Activated CD8-positive, alpha-beta memory T cell treated with anti-CD3 and anti-CD28 coated beads, Interleukin-2, amount 10 ng/mL, durations not matched to agents 7 days and 5 days (primary cell): Measurements from ENCODE around the gene UNC13B. TPM values are rescaled to one million over a fixed set of nuclear protein-coding genes. Genes with fewer than 3 reads are reported as not detected.
"Not testable (repeated sequence)": the region's sequence is repeated elsewhere in the genome, so short reads cannot be mapped to it uniquely, and the experiment has no call there.

Experiments
- ATAC-seq: fragments of 150-1000 bp; cut with Tn5 transposase; one replicate; pipeline ENCODE4 v1.10.0; 2021; ENCODE audit warnings: moderate library complexity
- CTCF ChIA-PET: fragments of 350-600 bp; sonication (Branson Sonifier 250); formaldehyde crosslinking; loops from one replicate; lab custom pipeline; 2021; ENCODE audit warnings: antibody characterized with exemption; lab: Charles Lee
- DNase-seq: peaks from one replicate; pipeline ENCODE4 v3.0.0-alpha.2; 2020
- H3K27ac Mint-ChIP-seq: one replicate; pipeline ENCODE4 v1.8.0; 2021; ENCODE audit warnings: mild to moderate bottlenecking, mixed read lengths
- H3K27me3 Mint-ChIP-seq: one replicate; pipeline ENCODE4 v1.8.0; 2021; ENCODE audit warnings: mixed read lengths
- H3K36me3 Mint-ChIP-seq: one replicate; pipeline ENCODE4 v1.8.0; 2021; ENCODE audit warnings: mild to moderate bottlenecking, mixed read lengths
- H3K4me1 Mint-ChIP-seq: one replicate; pipeline ENCODE4 v1.8.0; 2021; ENCODE audit warnings: mixed read lengths
- H3K4me3 Mint-ChIP-seq: one replicate; pipeline ENCODE4 v1.8.0; 2021; ENCODE audit warnings: mild to moderate bottlenecking, moderate library complexity, mixed read lengths
- H3K9me3 Mint-ChIP-seq: one replicate; pipeline ENCODE4 v1.8.0; 2022; ENCODE audit warnings: low read depth, mixed read lengths
- total RNA-seq, 2 experiments: library from RNA; stranded (reverse); gene quantifications; one replicate each; pipeline ENCODE4 v1.2.3, GENCODE V29; 2021

Gene UNC13B
- total RNA-seq, 2 experiments from 2014 or later = 0.94 to 1.2 TPM

DNA sequence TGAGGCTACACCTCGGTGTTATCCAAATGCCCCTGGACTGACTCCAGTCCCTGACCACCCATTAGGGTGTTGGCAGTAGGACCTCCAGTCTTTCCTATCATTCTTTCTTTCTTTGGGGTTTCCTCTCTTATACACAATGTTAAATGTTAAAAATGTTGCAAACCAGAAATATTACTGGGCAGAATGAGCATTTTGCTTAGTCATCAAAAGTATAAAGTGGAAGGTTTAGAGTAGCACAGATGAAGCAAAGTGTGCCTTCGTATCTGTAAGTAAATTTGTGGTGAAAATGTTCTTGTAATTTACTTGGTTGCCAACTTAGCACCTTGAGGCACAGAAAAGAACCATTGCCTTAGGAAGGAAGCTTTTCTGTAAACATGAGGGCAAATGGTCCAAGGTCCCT lies 21.7 kb upstream of the UNC13B start:
- Mint-ChIP-seq H3K27me3 (no peaks in the 10 kb centered on the region), H3K4me3 (no peak overlapping the region), H3K36me3 (no peaks in the 10 kb centered on the region), H3K4me1 (no peaks in the 10 kb centered on the region), H3K27ac (no peak overlapping the region), H3K9me3 (peaks cover 4% of the 10 kb centered on the region)
- ATAC-seq (no peak), DNase-seq (no peak)
- CTCF ChIA-PET = no interaction called here

DNA sequence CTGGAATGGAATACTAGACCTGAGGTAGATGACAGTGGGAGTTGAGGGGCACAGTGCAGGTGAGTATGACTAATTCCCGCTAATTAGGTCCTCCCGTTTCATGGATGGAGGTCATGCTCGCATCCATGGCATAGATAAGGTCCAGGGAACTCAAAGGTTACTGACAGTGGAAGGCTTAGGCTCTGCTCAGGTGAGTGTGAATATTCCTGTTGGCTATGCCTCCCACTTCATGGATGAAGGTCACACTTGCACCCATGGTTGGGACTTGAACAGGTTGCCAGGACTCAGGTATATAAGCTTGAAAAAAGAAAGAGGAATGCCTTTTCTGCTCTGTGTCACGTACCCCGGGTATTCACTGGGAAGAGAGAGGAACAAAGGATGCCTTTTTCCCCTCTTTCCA lies 19.8 kb upstream of the UNC13B start:
- ATAC-seq (no peak), DNase-seq (no peak)
- CTCF ChIA-PET = no interaction called here
- H3K9me3 Mint-ChIP-seq = peaks cover 6% of the 10 kb centered on the region
- H3K4me3 Mint-ChIP-seq = no peak overlapping the region
- H3K27ac Mint-ChIP-seq = no peak overlapping the region
- no peaks in the 10 kb centered on the region for H3K4me1 Mint-ChIP-seq
- no peaks in the 10 kb centered on the region for H3K27me3 Mint-ChIP-seq
- no peaks in the 10 kb centered on the region for H3K36me3 Mint-ChIP-seq

DNA sequence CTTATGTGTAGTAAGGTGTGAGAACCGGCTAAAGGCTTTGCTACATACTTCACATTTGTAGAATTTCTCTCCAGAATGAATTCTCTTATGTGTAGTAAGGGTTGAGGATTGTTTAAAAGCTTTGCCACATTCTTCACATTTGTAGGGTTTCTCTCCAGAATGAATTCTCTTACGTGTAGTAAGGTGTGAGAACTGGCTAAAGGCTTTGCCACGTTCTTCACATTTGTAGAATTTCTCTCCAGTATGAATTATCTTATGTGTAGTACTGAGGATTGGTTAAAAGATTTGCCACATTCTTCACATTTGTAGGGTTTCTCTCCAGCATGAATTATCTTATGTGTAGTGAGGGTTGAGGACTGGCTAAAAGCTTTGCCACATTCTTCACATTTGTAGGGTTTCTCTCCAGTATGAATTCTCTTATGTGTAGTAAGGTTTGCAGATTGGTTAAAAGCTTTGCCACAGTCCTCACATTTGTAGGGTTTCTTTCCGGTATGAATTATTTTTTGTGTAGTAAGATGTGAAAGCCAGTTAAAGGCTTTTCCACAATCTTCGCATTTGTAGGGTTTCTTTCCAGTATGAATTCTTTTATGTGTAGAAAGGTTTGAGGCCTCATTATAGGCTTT lies 13.8 kb upstream of the UNC13B start:
- CTCF ChIA-PET, H3K4me1 Mint-ChIP-seq: not testable (repeated sequence)

DNA sequence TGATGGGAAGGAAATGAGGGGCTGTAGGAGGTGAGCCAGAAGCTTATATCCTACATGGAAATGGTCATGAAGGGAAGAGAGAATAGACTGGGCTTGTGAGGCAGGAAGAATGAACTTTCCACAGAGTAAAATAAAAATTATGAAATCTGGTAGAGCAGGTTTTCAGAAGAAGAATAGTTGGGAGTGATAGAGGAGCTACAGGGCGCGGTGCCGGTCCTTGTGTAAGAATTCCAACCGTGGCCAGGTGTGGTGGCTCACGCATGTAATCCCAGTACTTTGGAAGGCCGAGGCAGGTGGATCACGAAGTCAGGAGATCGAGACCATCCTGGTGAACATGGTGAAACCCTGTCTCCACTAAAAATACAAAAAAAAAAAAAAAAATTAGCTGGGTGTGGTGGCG lies 8.9 kb upstream of the UNC13B start:
- Mint-ChIP-seq H3K4me3 (no peak overlapping the region), H3K4me1 (no peaks in the 10 kb centered on the region), H3K36me3 (peaks cover 8% of the 10 kb centered on the region), H3K27ac (no peak overlapping the region), H3K27me3 (no peaks in the 10 kb centered on the region), H3K9me3 (peaks cover 14% of the 10 kb centered on the region)
- CTCF ChIA-PET = no interaction called here
- DNase-seq (no peak), ATAC-seq (no peak)

More for the DNA sequence above, 13.8 kb upstream of the UNC13B start:
- DNase-seq, H3K4me3 Mint-ChIP-seq, ATAC-seq, H3K36me3 Mint-ChIP-seq, H3K27me3 Mint-ChIP-seq, H3K27ac Mint-ChIP-seq: not testable (repeated sequence)
- peaks cover 27% of the 10 kb centered on the region for H3K9me3 Mint-ChIP-seq

DNA sequence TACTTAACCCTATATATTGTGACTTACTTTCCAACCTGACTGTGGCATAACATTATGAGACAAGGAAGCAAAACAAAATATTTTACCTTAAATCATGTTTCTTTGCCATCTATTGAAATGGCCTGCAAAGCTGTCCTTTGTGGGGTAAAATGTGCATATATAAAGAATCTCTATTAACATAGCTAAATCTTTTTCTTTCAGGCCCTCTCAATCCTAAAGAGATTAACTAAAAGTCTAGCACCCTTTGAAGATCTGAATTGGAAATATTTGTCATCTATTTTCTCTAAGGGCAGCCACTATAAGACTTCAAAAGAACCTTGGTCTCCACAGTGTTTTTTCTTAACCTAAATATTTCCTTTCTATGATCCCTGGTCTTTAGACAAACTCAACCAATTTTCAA lies 5.0 kb upstream of the UNC13B start:
- CTCF ChIA-PET = no interaction called here
- Mint-ChIP-seq H3K9me3 (no peaks in the 10 kb centered on the region), H3K4me3 (no peak overlapping the region), H3K4me1 (peaks cover 13% of the 10 kb centered on the region), H3K36me3 (no peaks in the 10 kb centered on the region), H3K27ac (no peak overlapping the region), H3K27me3 (peaks cover 5% of the 10 kb centered on the region)
- DNase-seq = no peak
- ATAC-seq = no peak

DNA sequence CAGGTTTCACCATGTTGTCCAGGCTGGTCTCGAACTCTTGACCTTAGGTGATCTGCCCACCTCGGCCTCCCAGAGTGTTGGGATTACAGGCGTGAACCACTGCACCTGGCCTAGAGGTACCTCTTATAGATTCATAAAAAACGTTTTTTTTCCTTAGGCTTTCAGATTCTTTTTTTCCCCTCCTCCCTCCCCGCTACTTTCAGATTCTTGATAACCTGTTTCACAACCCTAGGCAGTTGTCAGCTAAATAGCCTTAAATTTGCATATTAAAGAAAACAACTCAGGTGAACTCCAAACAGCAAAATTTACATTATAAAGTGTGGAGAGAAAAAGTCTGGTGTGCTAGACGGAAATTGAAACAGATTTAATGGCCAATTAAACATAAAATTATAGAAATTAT lies 4.0 kb upstream of the UNC13B start:
- H3K27ac Mint-ChIP-seq, H3K4me3 Mint-ChIP-seq, CTCF ChIA-PET, ATAC-seq, H3K36me3 Mint-ChIP-seq, DNase-seq, H3K9me3 Mint-ChIP-seq: not testable (repeated sequence)
- Mint-ChIP-seq H3K27me3 (peaks cover 12% of the 10 kb centered on the region), H3K4me1 (peaks cover 21% of the 10 kb centered on the region)

DNA sequence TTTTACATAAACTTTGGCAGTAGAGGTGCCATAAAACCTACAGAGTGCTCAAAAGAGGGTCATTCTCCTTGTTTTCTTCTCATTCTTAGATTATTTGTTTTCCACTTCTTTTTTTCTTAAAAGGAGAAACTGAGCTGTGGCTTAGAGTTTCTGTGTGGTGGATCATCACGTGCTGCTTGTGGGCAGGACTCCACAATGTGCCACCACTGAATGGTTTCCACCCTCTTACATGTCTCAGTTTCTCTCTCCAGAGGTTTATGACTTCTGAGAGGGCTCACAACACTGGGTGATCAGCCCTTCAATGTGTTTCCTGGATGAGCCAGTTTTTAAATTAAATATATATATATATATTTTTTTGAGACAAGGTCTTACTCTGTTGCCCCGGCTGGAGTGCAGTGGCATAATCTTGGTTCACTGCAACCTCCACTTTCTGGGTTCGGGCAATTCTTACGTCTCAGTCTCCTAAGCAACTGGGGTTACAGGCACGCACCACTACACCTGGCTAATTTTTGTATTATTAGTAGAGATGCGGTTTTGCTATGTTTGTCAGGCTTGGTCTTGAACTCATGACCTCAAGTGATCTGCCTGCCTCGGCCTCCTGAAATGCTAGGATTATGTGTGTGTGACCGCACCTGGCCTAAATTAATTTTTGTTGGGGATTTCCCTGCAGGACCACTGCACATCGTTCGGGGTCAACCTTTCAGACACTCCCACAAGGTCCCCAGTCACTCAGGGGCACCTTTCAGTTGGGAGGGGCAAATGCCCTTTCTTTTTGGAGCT lies 3.1 kb upstream of the UNC13B start:
- no peak for DNase-seq
- Mint-ChIP-seq H3K4me1 (peaks cover 24% of the 10 kb centered on the region), H3K36me3 (no peaks in the 10 kb centered on the region), H3K4me3 (no peak overlapping the region), H3K27ac (no peak overlapping the region), H3K9me3 (no peaks in the 10 kb centered on the region), H3K27me3 (peaks cover 21% of the 10 kb centered on the region)
- CTCF ChIA-PET = no interaction called here
- no peak for ATAC-seq

DNA sequence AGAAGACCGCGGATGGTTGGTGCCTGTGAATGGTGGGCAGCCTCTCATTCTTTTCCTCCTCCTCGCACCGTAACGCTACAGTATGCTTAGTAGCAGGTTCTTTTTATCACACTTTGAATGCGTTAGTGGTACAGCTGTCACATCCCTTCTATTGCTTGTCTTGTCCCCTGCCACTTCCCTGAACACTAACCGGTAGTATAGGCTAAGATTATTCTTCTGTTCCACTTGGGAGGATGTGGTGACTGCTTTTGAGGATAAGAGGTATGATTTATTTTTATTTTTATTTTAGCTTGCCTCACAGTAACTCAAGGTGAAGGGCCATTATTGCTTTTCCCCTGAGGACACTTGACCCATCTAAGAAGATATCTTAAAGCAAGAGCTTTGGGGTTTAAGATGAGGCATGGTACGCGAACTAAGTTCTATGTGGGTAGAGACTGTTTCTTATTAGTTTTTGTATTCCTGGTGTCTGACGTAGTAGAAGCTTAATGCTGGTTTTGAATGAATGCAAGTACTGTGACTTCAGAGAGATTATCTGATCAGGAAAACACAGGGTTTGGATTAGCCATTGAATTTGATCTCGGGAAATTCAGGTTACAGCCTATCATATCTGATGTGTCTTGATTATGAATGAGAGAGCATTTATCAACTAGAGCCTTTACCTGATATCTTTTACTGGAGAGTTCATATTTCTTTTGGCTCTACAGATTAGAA lies 951 bp downstream of the UNC13B start:
- CTCF ChIA-PET = interaction anchor here (1.0 to 1.4 kb wide), 2 partner anchors 96 to 391 kb away, joined by 4 read pairs; no protein-coding TSS in a partner anchor
- H3K4me1 Mint-ChIP-seq = peaks cover 30% of the 10 kb centered on the region
- H3K9me3 Mint-ChIP-seq = no peaks in the 10 kb centered on the region
- H3K27ac Mint-ChIP-seq = no peak overlapping the region
- peaks cover 31% of the 10 kb centered on the region for H3K27me3 Mint-ChIP-seq
- DNase-seq (no peak), ATAC-seq (no peak)
- peak overlapping the region; percentile 79 for H3K4me3 Mint-ChIP-seq
- H3K36me3 Mint-ChIP-seq = peaks cover 2% of the 10 kb centered on the region

DNA sequence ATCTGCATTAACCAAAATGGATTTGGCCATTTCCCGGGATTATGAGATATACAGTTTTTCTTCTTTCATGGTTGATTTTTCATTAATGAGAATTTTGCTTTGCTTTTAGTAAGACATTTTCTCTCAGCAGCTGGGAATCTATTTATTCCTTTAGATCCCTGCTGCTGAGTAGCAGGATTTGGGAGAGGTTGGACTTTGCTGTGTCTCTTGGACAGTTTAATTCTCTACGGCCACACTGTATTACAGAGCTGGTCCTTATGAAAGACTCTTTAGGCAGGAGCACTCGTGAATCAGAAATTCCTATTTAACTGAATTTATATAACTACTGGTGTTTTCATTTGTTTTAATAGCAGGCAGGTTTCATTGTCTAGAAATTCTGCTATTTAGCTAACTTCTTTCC lies 1.6 kb downstream of the UNC13B start:
- Mint-ChIP-seq H3K36me3 (peaks cover 2% of the 10 kb centered on the region), H3K27ac (no peak overlapping the region), H3K4me1 (peaks cover 30% of the 10 kb centered on the region), H3K27me3 (peaks cover 31% of the 10 kb centered on the region), H3K9me3 (no peaks in the 10 kb centered on the region), H3K4me3 (no peak overlapping the region)
- ATAC-seq (no peak), DNase-seq (no peak)
- CTCF ChIA-PET = no interaction called here

DNA sequence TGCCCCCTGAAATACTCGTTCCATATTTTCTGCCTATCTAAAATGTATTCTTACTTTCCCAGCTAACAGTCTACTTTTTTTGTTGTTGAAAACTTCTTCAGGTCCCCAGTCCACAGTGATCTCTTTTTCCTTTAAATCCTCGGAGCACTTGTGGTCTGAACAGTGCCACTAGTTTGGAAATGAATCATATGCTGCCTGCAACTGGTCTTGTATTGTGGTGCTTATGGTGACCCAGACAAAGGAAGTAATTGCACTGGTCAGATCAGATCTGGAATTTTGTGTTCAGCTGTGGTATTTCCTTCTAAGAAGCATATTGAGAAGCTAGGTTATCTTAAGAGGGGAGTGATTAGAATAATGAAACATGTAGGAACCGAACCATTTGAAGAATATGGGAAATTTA lies 2.9 kb downstream of the UNC13B start:
- peaks cover 23% of the 10 kb centered on the region for H3K4me1 Mint-ChIP-seq
- CTCF ChIA-PET = no interaction called here
- no peak overlapping the region for H3K4me3 Mint-ChIP-seq
- H3K27me3 Mint-ChIP-seq = peaks cover 31% of the 10 kb centered on the region
- ATAC-seq (no peak), DNase-seq (no peak)
- H3K27ac Mint-ChIP-seq = no peak overlapping the region
- H3K9me3 Mint-ChIP-seq = no peaks in the 10 kb centered on the region
- H3K36me3 Mint-ChIP-seq = peaks cover 2% of the 10 kb centered on the region

DNA sequence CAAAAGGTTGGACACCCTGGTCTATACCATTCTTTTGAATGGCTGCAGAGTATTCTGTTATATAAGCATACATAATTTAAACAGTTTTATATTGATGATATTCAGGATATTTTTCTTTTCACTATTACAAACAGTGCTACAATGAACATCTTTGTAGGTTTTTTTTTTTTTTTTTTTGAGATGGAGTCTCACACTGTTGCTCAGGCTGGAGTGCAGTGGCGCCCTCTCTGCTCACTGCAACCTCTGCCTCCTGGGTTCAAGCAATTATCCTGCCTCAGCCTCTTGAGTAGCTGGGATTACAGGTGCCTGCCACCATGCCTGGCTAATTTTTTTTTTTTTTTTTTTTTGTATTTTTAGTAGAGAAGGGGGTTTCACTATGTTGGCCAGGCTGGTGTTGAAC lies 5.6 kb downstream of the UNC13B start:
- Mint-ChIP-seq H3K27me3 (peaks cover 23% of the 10 kb centered on the region), H3K4me1 (peaks cover 12% of the 10 kb centered on the region)
- H3K9me3 Mint-ChIP-seq, DNase-seq, H3K27ac Mint-ChIP-seq, ATAC-seq, H3K36me3 Mint-ChIP-seq, CTCF ChIA-PET, H3K4me3 Mint-ChIP-seq: not testable (repeated sequence)

DNA sequence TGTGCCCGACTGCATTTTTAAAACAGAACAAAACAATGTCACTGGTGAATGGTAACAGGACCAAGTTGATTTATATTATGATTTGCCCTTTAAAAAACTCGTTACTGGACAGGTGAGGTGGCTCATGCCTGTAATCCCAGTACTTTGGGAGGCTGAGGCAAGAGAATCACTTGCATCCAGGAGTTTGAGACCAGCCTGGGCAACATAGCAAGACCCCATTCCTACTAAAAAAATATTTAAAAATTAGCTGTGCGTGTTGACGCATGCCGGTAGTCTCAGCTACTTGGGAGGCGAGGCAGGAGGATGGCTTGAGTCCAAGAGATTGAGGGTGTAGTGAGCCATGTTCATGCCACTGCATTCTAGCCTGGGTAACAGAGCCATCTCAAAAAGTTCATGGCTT lies 7.2 kb downstream of the UNC13B start:
- no peak overlapping the region for H3K4me3 Mint-ChIP-seq
- CTCF ChIA-PET = no interaction called here
- no peak for ATAC-seq

DNA sequence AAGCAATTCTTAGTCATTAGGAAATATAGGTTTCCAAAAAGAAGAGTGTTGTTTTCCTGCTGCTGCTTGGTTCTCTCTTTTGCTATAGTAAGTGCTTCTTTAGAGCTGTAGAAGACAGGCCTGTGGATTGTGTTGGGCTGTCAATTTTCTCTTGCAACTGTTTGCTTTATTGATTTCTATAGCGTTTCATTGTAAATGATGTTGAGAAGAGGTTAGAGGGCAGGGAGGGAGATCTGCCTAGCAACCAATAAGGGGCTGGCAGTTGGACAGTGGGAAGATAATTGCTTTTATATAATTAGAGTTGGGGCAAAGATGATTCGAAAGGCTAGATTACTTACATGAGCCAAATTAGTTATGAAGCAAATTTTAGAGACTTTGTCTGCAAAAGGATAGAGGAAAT lies 11.1 kb downstream of the UNC13B start:
- H3K27ac Mint-ChIP-seq = no peak overlapping the region
- no peaks in the 10 kb centered on the region for H3K4me1 Mint-ChIP-seq
- ATAC-seq (no peak), DNase-seq (no peak)
- no peak overlapping the region for H3K4me3 Mint-ChIP-seq
- no peaks in the 10 kb centered on the region for H3K36me3 Mint-ChIP-seq
- no peaks in the 10 kb centered on the region for H3K27me3 Mint-ChIP-seq
- H3K9me3 Mint-ChIP-seq = no peaks in the 10 kb centered on the region
- CTCF ChIA-PET = no interaction called here

More for the DNA sequence above, 7.2 kb downstream of the UNC13B start:
- Mint-ChIP-seq H3K27me3 (peaks cover 10% of the 10 kb centered on the region), H3K9me3 (no peaks in the 10 kb centered on the region), H3K4me1 (peaks cover 7% of the 10 kb centered on the region), H3K36me3 (peaks cover 2% of the 10 kb centered on the region), H3K27ac (no peak overlapping the region)
- no peak for DNase-seq

DNA sequence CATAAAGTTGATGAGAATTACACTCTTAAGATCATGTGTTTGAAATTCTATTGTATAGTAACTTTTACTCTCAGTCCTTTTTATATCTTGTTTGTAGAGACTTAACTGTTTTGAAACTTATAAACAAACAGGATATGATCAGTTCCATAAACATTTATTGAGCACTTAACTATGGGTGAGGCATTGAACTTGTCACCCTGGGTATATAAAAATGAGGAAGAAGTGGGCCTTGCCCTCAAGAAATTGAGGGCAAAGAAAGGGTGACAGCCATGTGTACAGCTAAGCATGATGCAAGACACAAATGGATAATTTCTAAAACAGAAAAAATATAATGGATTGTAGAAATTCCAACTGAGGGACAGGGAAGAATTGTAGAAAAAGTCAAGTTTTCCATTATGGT lies 15.7 kb downstream of the UNC13B start:
- ATAC-seq (no peak), DNase-seq (no peak)
- H3K4me3 Mint-ChIP-seq = no peak overlapping the region
- CTCF ChIA-PET = no interaction called here
- no peaks in the 10 kb centered on the region for H3K4me1 Mint-ChIP-seq
- H3K9me3 Mint-ChIP-seq = no peaks in the 10 kb centered on the region
- no peaks in the 10 kb centered on the region for H3K27me3 Mint-ChIP-seq
- no peaks in the 10 kb centered on the region for H3K36me3 Mint-ChIP-seq
- H3K27ac Mint-ChIP-seq = no peak overlapping the region
